Measurements from ENCODE around the gene EXOC6B. TPM values are rescaled to one million over a fixed set of nuclear protein-coding genes. Genes with fewer than 3 reads are reported as not detected.

The EXOC6B gene
- total and polyA plus RNA-seq, 10 of the 15 experiments (the other 5 are each of a cell fraction or from before 2014, with no cell fraction given), result 0.23 to 2.2 (median 1.2) TPM

DNA sequence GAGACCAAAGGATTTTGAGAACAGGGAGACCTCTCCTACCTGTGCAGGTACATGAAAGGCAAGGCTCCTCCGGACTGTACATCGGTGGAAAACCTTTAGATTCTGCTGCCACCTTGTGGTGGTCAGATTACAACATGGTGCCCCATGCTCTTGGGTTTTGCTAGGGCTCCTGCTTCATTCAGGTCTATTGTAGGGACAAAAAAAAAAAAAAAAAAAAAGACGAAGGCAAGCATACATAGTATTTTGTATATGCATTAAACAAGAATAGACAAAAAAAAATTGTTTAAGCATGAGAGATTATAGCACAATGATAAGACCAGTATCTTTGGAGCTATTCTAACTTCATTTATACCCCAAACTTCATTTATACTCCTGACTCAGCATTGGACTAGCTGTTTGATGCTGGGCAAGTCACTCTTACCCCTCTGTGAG, 34.0 kb upstream of the EXOC6B start:
- Histone ChIP-seq H3K9ac (ENCODE audit: control insufficient read depth, insufficient read depth, low read length) (no peak overlapping the region), H3K36me3 (ENCODE audit: control insufficient read depth in 2 of 2, insufficient read depth in 2 of 2, low read length in 1 of 2) (no peaks in the 10 kb centered on the region), H3K4me1 (ENCODE audit: control insufficient read depth, insufficient read depth, low read length) (peaks cover 7% of the 10 kb centered on the region), H3K27ac (ENCODE audit: control insufficient read depth, insufficient read depth) (no peak overlapping the region), H3K27me3 (replicated peaks in 1 of 2; ENCODE audit: control insufficient read depth in 2 of 2, insufficient read depth in 2 of 2, low read length in 1 of 2) (no peaks in the 10 kb centered on the region; a peak in 1 of 4 replicates), H3K4me2 (ENCODE audit: control insufficient read depth, insufficient read depth) (no peak overlapping the region), H3K4me3 (no peak overlapping the region), H2AFZ (ENCODE audit: control insufficient read depth, low read depth, low read length) (no peak overlapping the region), H3K9me3 (replicated peaks; ENCODE audit: control insufficient read depth, insufficient read depth, low read length) (no peaks in the 10 kb centered on the region), H3K79me2 (ENCODE audit: control insufficient read depth, insufficient read depth, low read length) (no peaks in the 10 kb centered on the region), H4K20me1 (ENCODE audit: control insufficient read depth, insufficient read depth) (no peaks in the 10 kb centered on the region)
- RAD21 ChIA-PET (ENCODE audit: unreplicated experiment), result interaction anchor here (0.6 to 1.5 kb wide), 11 partner anchors 11 to 150 kb away, joined by 3 to 9 read pairs (median 3); no protein-coding TSS in a partner anchor
- peak; percentile 89 for FAIRE-seq
- peak; percentile 80 for ATAC-seq
- WGBS (ENCODE audit: insufficient coverage, insufficient replicate concordance, low lambda C conversion rate, missing lambda C conversion rate), result 0% methylated on average over 2 of the region's 3 CpGs
- CTCF ChIA-PET, result interaction anchor here (0.6 to 6.0 kb wide), 26 partner anchors 8 to 916 kb away, joined by 3 to 52 read pairs (median 4); partner anchors contain the start of gene SPR
- POLR2A ChIA-PET, result interaction anchor here (0.7 kb wide), 1 partner anchor 82 kb away, joined by 3 read pairs; no protein-coding TSS in a partner anchor
- SMC1A ChIA-PET (ENCODE audit: uncharacterized antibody, unreplicated experiment), result interaction anchor here (0.7 to 1.7 kb wide), 7 partner anchors 10 to 101 kb away, joined by 3 to 7 read pairs (median 3); no protein-coding TSS in a partner anchor
- intact Hi-C loops (cut with micrococcal nuclease; ENCODE audit: unreplicated experiment), result loop anchor here (1.0 kb wide), 1 partner anchor 89 kb away; no protein-coding TSS in a partner anchor
- no peak for DNase-seq (ENCODE audit: low read depth, low spot score)
- no TSS peak for BruUV-seq (replicated peaks)
- in situ Hi-C loops (cut with MboI), result loop anchor here (5.0 kb wide), 1 partner anchor 88 kb away; no protein-coding TSS in a partner anchor
- TF ChIP-seq CBX3 (IDR thresholded peaks at IDR 0.05; ENCODE audit: borderline replicate concordance, low read depth) (no peak), SMARCA5 (IDR thresholded peaks at IDR 0.05) (no peak), RAD21 (IDR thresholded peaks at IDR 0.05; ENCODE audit: insufficient read depth, low read depth, low read length) (peak; percentile 80), FOXK2 (IDR thresholded peaks at IDR 0.05) (no peak), MXI1 (IDR thresholded peaks at IDR 0.05; ENCODE audit: low read depth, low read length) (no peak), EED (IDR thresholded peaks at IDR 0.05; ENCODE audit: low read depth) (no peak), NFXL1 (IDR thresholded peaks at IDR 0.05; ENCODE audit: borderline replicate concordance) (no peak)
- TF ChIP-seq, protein P1, sequence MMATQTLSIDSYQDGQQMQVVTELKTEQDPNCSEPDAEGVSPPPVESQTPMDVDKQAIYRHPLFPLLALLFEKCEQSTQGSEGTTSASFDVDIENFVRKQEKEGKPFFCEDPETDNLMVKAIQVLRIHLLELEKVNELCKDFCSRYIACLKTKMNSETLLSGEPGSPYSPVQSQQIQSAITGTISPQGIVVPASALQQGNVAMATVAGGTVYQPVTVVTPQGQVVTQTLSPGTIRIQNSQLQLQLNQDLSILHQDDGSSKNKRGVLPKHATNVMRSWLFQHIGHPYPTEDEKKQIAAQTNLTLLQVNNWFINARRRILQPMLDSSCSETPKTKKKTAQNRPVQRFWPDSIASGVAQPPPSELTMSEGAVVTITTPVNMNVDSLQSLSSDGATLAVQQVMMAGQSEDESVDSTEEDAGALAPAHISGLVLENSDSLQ (IDR thresholded peaks at IDR 0.05), result no peak
- TF ChIP-seq, protein P2, sequence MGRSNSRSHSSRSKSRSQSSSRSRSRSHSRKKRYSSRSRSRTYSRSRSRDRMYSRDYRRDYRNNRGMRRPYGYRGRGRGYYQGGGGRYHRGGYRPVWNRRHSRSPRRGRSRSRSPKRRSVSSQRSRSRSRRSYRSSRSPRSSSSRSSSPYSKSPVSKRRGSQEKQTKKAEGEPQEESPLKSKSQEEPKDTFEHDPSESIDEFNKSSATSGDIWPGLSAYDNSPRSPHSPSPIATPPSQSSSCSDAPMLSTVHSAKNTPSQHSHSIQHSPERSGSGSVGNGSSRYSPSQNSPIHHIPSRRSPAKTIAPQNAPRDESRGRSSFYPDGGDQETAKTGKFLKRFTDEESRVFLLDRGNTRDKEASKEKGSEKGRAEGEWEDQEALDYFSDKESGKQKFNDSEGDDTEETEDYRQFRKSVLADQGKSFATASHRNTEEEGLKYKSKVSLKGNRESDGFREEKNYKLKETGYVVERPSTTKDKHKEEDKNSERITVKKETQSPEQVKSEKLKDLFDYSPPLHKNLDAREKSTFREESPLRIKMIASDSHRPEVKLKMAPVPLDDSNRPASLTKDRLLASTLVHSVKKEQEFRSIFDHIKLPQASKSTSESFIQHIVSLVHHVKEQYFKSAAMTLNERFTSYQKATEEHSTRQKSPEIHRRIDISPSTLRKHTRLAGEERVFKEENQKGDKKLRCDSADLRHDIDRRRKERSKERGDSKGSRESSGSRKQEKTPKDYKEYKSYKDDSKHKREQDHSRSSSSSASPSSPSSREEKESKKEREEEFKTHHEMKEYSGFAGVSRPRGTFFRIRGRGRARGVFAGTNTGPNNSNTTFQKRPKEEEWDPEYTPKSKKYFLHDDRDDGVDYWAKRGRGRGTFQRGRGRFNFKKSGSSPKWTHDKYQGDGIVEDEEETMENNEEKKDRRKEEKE (IDR thresholded peaks at IDR 0.05), result no peak
- TF ChIP-seq, protein P3, sequence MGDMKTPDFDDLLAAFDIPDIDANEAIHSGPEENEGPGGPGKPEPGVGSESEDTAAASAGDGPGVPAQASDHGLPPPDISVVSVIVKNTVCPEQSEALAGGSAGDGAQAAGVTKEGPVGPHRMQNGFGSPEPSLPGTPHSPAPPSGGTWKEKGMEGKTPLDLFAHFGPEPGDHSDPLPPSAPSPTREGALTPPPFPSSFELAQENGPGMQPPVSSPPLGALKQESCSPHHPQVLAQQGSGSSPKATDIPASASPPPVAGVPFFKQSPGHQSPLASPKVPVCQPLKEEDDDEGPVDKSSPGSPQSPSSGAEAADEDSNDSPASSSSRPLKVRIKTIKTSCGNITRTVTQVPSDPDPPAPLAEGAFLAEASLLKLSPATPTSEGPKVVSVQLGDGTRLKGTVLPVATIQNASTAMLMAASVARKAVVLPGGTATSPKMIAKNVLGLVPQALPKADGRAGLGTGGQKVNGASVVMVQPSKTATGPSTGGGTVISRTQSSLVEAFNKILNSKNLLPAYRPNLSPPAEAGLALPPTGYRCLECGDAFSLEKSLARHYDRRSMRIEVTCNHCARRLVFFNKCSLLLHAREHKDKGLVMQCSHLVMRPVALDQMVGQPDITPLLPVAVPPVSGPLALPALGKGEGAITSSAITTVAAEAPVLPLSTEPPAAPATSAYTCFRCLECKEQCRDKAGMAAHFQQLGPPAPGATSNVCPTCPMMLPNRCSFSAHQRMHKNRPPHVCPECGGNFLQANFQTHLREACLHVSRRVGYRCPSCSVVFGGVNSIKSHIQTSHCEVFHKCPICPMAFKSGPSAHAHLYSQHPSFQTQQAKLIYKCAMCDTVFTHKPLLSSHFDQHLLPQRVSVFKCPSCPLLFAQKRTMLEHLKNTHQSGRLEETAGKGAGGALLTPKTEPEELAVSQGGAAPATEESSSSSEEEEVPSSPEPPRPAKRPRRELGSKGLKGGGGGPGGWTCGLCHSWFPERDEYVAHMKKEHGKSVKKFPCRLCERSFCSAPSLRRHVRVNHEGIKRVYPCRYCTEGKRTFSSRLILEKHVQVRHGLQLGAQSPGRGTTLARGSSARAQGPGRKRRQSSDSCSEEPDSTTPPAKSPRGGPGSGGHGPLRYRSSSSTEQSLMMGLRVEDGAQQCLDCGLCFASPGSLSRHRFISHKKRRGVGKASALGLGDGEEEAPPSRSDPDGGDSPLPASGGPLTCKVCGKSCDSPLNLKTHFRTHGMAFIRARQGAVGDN (IDR thresholded peaks at IDR 0.05), result no peak
- TF ChIP-seq, protein P4, sequence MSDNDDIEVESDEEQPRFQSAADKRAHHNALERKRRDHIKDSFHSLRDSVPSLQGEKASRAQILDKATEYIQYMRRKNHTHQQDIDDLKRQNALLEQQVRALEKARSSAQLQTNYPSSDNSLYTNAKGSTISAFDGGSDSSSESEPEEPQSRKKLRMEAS (IDR thresholded peaks at IDR 0.05; ENCODE audit: low read depth, low read length), result no peak
- TF ChIP-seq, protein P5, sequence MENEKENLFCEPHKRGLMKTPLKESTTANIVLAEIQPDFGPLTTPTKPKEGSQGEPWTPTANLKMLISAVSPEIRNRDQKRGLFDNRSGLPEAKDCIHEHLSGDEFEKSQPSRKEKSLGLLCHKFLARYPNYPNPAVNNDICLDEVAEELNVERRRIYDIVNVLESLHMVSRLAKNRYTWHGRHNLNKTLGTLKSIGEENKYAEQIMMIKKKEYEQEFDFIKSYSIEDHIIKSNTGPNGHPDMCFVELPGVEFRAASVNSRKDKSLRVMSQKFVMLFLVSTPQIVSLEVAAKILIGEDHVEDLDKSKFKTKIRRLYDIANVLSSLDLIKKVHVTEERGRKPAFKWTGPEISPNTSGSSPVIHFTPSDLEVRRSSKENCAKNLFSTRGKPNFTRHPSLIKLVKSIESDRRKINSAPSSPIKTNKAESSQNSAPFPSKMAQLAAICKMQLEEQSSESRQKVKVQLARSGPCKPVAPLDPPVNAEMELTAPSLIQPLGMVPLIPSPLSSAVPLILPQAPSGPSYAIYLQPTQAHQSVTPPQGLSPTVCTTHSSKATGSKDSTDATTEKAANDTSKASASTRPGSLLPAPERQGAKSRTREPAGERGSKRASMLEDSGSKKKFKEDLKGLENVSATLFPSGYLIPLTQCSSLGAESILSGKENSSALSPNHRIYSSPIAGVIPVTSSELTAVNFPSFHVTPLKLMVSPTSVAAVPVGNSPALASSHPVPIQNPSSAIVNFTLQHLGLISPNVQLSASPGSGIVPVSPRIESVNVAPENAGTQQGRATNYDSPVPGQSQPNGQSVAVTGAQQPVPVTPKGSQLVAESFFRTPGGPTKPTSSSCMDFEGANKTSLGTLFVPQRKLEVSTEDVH (IDR thresholded peaks at IDR 0.05; ENCODE audit: low read depth, partially characterized antibody), result no peak

All from GM12878 (cell line).